WTC11 (cell line): ENCODE measurements around the gene FHL1. TPM values are rescaled to one million over a fixed set of nuclear protein-coding genes. Genes with fewer than 3 reads are reported as not detected.

Experiments used
- ATAC-seq: fragments of 200-7000 bp; cut with Tn5 transposase; 2 replicates; pipeline ENCODE4 v1.10.0; 2021; ENCODE audit warnings: mild to moderate bottlenecking, moderate library complexity
- CTCF ChIA-PET: fragments of 300-600 bp; sonication (Branson Sonifier 250); formaldehyde crosslinking; loops from one replicate; lab custom pipeline; 2021; ENCODE audit warnings: antibody characterized with exemption; lab: Charles Lee
- POLR2A ChIA-PET: fragments of 350-600 bp; sonication (Branson Sonifier 250); formaldehyde crosslinking; loops from one replicate; lab custom pipeline; 2021; ENCODE audit warnings: antibody characterized with exemption; lab: Charles Lee
- DNase-seq: peaks from one replicate; pipeline ENCODE4 v3.0.0; 2021; ENCODE audit warnings: low spot score
- H3K27ac Mint-ChIP-seq: 2 replicates; pipeline ENCODE4 v1.8.0; 2021; ENCODE audit warnings: mixed read lengths
- H3K27me3 Mint-ChIP-seq: 2 replicates; pipeline ENCODE4 v1.8.0; 2021; ENCODE audit warnings: low read depth, mild to moderate bottlenecking, moderate library complexity, mixed read lengths
- H3K36me3 Mint-ChIP-seq: 2 replicates; pipeline ENCODE4 v1.8.0; 2021; ENCODE audit warnings: mixed read lengths
- H3K4me1 Mint-ChIP-seq: 2 replicates; pipeline ENCODE4 v1.8.0; 2022; ENCODE audit warnings: mixed read lengths
- H3K4me3 Mint-ChIP-seq: 2 replicates; pipeline ENCODE4 v1.8.0; 2021; ENCODE audit warnings: mild to moderate bottlenecking, moderate library complexity, mixed read lengths
- H3K9me3 Mint-ChIP-seq: 2 replicates; pipeline ENCODE4 v1.8.0; 2021; ENCODE audit warnings: mixed read lengths
- ATF3 ChIP-seq: sonication (generic); formaldehyde crosslinking; conservative IDR thresholded peaks from 2 replicates; pipeline ENCODE4 v1.8.1; 2022; ENCODE audit warnings: mild to moderate bottlenecking, missing genetic modification reagents
- ESRRA ChIP-seq: sonication (generic); formaldehyde crosslinking; IDR thresholded peaks from 2 replicates; pipeline ENCODE4 v1.8.1; 2022; ENCODE audit warnings: mild to moderate bottlenecking, missing genetic modification reagents, borderline replicate concordance
- FOXP1 ChIP-seq: sonication (generic); formaldehyde crosslinking; IDR thresholded peaks from 2 replicates; pipeline ENCODE4 v1.8.0; 2022; ENCODE audit warnings: missing genetic modification reagents, mild to moderate bottlenecking, moderate library complexity, borderline replicate concordance
- IRF2 ChIP-seq: sonication (generic); formaldehyde crosslinking; IDR thresholded peaks from 2 replicates; pipeline ENCODE4 v1.8.0; 2022; ENCODE audit warnings: low read depth, missing genetic modification reagents, borderline replicate concordance
- JAZF1 ChIP-seq: fragments of 250-450 bp; sonication (Bioruptor Pico); IDR thresholded peaks from 2 replicates; pipeline ENCODE4 v1.9.0; 2021; ENCODE audit warnings: moderate library complexity, mild to moderate bottlenecking, inconsistent platforms
- NR1H2 ChIP-seq: sonication (generic); formaldehyde crosslinking; IDR thresholded peaks from 2 replicates; pipeline ENCODE4 v1.9.0; 2021; ENCODE audit warnings: mild to moderate bottlenecking, moderate library complexity, missing genetic modification reagents
- NR2C2 ChIP-seq: sonication (generic); formaldehyde crosslinking; IDR thresholded peaks from 2 replicates; pipeline ENCODE4 v1.8.0; 2022; ENCODE audit warnings: mild to moderate bottlenecking, missing genetic modification reagents
- RELA ChIP-seq: sonication (generic); formaldehyde crosslinking; IDR thresholded peaks from 2 replicates; pipeline ENCODE4 v1.8.1; 2022; ENCODE audit warnings: missing genetic modification reagents, mild to moderate bottlenecking, borderline replicate concordance
- RORB ChIP-seq: fragments of 250-450 bp; sonication (Bioruptor Pico); IDR thresholded peaks from 2 replicates; pipeline ENCODE4 v1.9.0; 2021; ENCODE audit warnings: mild to moderate bottlenecking
- TEAD4 ChIP-seq: sonication (generic); formaldehyde crosslinking; IDR thresholded peaks from 2 replicates; pipeline ENCODE4 v1.8.0; 2022; ENCODE audit warnings: mild to moderate bottlenecking, missing genetic modification reagents
- ZNF263 ChIP-seq: sonication (generic); formaldehyde crosslinking; IDR thresholded peaks from 2 replicates; pipeline ENCODE4 v1.8.1; 2022; ENCODE audit warnings: low read depth, mild to moderate bottlenecking, moderate library complexity, missing genetic modification reagents
- ZNF425 ChIP-seq: fragments of 250-450 bp; sonication (Bioruptor Pico); conservative IDR thresholded peaks from 2 replicates; pipeline ENCODE4 v1.9.0; 2021; ENCODE audit warnings: mild to moderate bottlenecking
- ZNF512 ChIP-seq: sonication (generic); formaldehyde crosslinking; IDR thresholded peaks from 2 replicates; pipeline ENCODE4 v1.8.1; 2022; ENCODE audit warnings: missing genetic modification reagents, borderline replicate concordance
- total RNA-seq: library from RNA; stranded (reverse); gene quantifications from 3 replicates; pipeline ENCODE4 v1.2.3, GENCODE V29; 2021
- TF ChIP-seq, protein P1 (sequence below): fragments of 200-600 bp; IDR thresholded peaks from 2 replicates; pipeline ENCODE4 v1.8.0; 2022; ENCODE audit warnings: antibody characterized with exemption
- TF ChIP-seq, protein P2 (sequence below): fragments of 250-450 bp; sonication (Bioruptor Pico); IDR thresholded peaks from 2 replicates; pipeline ENCODE4 v2.1.2; 2022; ENCODE audit warnings: mild to moderate bottlenecking, moderate library complexity
- TF ChIP-seq, protein P3 (sequence below): fragments of 250-450 bp; sonication (Bioruptor Pico); IDR thresholded peaks from 2 replicates; pipeline ENCODE4 v1.9.0; 2021; ENCODE audit warnings: mild to moderate bottlenecking
- TF ChIP-seq, protein P4 (sequence below): sonication (generic); formaldehyde crosslinking; IDR thresholded peaks from 2 replicates; pipeline ENCODE4 v1.8.0; 2022; ENCODE audit warnings: mild to moderate bottlenecking, missing genetic modification reagents
- TF ChIP-seq, protein P5 (sequence below): sonication (generic); formaldehyde crosslinking; IDR thresholded peaks from 2 replicates; pipeline ENCODE4 v1.8.1; 2023; ENCODE audit warnings: mild to moderate bottlenecking, missing genetic modification reagents

Gene FHL1
- total RNA-seq, 1 experiment from 2014 or later: 43.5 TPM

- no peak for TF ChIP-seq ZNF425
- no peak for TF ChIP-seq JAZF1 (CRISPR knock-in tag)
- TF ChIP-seq ZNF512 (CRISPR knock-in tag): no peak
- no peak for TF ChIP-seq RELA (CRISPR knock-in tag)
- no peak for TF ChIP-seq ZNF263 (CRISPR knock-in tag)
- TF ChIP-seq ATF3 (CRISPR knock-in tag): no peak
- TF ChIP-seq, protein P1, sequence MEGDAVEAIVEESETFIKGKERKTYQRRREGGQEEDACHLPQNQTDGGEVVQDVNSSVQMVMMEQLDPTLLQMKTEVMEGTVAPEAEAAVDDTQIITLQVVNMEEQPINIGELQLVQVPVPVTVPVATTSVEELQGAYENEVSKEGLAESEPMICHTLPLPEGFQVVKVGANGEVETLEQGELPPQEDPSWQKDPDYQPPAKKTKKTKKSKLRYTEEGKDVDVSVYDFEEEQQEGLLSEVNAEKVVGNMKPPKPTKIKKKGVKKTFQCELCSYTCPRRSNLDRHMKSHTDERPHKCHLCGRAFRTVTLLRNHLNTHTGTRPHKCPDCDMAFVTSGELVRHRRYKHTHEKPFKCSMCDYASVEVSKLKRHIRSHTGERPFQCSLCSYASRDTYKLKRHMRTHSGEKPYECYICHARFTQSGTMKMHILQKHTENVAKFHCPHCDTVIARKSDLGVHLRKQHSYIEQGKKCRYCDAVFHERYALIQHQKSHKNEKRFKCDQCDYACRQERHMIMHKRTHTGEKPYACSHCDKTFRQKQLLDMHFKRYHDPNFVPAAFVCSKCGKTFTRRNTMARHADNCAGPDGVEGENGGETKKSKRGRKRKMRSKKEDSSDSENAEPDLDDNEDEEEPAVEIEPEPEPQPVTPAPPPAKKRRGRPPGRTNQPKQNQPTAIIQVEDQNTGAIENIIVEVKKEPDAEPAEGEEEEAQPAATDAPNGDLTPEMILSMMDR: no peak
- TF ChIP-seq, protein P2, sequence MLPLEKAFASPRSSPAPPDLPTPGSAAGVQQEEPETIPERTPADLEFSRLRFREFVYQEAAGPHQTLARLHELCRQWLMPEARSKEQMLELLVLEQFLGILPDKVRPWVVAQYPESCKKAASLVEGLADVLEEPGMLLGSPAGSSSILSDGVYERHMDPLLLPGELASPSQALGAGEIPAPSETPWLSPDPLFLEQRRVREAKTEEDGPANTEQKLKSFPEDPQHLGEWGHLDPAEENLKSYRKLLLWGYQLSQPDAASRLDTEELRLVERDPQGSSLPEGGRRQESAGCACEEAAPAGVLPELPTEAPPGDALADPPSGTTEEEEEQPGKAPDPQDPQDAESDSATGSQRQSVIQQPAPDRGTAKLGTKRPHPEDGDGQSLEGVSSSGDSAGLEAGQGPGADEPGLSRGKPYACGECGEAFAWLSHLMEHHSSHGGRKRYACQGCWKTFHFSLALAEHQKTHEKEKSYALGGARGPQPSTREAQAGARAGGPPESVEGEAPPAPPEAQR (CRISPR knock-in tag): no peak
- TF ChIP-seq RORB (CRISPR knock-in tag): no peak
- no peak for TF ChIP-seq NR1H2 (CRISPR knock-in tag)
These were observed 108.2 kb downstream of the FHL1 start (continued) for GRCh38 chrX:136255541-136255940.

GRCh38 chrX:136256026-136256425 lies 108.7 kb downstream of the FHL1 start:
- ChIA-PET POLR2A (no interaction called here), CTCF (no interaction called here)
- TF ChIP-seq, protein P3, sequence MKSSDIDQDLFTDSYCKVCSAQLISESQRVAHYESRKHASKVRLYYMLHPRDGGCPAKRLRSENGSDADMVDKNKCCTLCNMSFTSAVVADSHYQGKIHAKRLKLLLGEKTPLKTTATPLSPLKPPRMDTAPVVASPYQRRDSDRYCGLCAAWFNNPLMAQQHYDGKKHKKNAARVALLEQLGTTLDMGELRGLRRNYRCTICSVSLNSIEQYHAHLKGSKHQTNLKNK (CRISPR knock-in tag): no peak
- TF ChIP-seq, protein P4, sequence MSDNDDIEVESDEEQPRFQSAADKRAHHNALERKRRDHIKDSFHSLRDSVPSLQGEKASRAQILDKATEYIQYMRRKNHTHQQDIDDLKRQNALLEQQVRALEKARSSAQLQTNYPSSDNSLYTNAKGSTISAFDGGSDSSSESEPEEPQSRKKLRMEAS (CRISPR knock-in tag): no peak
- no peak for TF ChIP-seq TEAD4 (CRISPR knock-in tag)
- no peak for TF ChIP-seq ESRRA (CRISPR knock-in tag)
- TF ChIP-seq, protein P5, sequence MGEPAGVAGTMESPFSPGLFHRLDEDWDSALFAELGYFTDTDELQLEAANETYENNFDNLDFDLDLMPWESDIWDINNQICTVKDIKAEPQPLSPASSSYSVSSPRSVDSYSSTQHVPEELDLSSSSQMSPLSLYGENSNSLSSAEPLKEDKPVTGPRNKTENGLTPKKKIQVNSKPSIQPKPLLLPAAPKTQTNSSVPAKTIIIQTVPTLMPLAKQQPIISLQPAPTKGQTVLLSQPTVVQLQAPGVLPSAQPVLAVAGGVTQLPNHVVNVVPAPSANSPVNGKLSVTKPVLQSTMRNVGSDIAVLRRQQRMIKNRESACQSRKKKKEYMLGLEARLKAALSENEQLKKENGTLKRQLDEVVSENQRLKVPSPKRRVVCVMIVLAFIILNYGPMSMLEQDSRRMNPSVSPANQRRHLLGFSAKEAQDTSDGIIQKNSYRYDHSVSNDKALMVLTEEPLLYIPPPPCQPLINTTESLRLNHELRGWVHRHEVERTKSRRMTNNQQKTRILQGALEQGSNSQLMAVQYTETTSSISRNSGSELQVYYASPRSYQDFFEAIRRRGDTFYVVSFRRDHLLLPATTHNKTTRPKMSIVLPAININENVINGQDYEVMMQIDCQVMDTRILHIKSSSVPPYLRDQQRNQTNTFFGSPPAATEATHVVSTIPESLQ: no peak
- no peak for TF ChIP-seq IRF2 (CRISPR knock-in tag)
- TF ChIP-seq FOXP1 (CRISPR knock-in tag): no peak
- TF ChIP-seq NR2C2 (CRISPR knock-in tag): no peak
- Mint-ChIP-seq H3K4me1 (peaks cover 18% of the 10 kb centered on the region), H3K36me3 (no peaks in the 10 kb centered on the region), H3K27me3 (no peaks in the 10 kb centered on the region; the same call in 1 of the 2 replicates), H3K27ac (no peak overlapping the region), H3K9me3 (no peaks in the 10 kb centered on the region), H3K4me3 (no peak overlapping the region)
- no peak for ATAC-seq
- DNase-seq: no peak
